Gastrocnemius medialis (tissue), 4 donors: Measurements from ENCODE around the gene NOTCH1. TPM values are rescaled to one million over a fixed set of nuclear protein-coding genes. Genes with fewer than 3 reads are reported as not detected.

ENCODE experiments used
- ATAC-seq, 2 donors: fragments of 150-250 bp; one replicate each; pipeline ENCODE4 v1.9.1; 2016
- DNase-seq, 2 donors: peaks; one replicate each; pipeline ENCODE4 v3.0.0-alpha.2; 2019
- H3K27ac ChIP-seq, 4 donors: fragments of 200-600 bp; sonication (generic); 1 replicate in 1 of 4; 2 replicates in 3 of 4; pipeline ENCODE4 v1.5.1; 2016 to 2018; ENCODE audit warnings: mild to moderate bottlenecking in 2 of 4, moderate library complexity in 1 of 4
- H3K27me3 ChIP-seq, 3 donors: fragments of 200-600 bp; sonication (generic) in 2 of 3; 1 replicate in 1 of 3; 2 replicates in 2 of 3; pipeline versions ENCODE4 v1.5.1 to v1.6.0; 2016 to 2019; ENCODE audit warnings: mild to moderate bottlenecking in 1 of 3, moderate library complexity in 1 of 3
- H3K36me3 ChIP-seq, 2 donors: fragments of 200-600 bp; sonication (generic) in 1 of 2; one replicate each; pipeline ENCODE4 v1.5.1; 2017 to 2018
- H3K4me1 ChIP-seq, 2 donors: fragments of 200-600 bp; sonication (generic) in 1 of 2; one replicate each; pipeline ENCODE4 v1.5.1; 2016 to 2017; ENCODE audit warnings: mild to moderate bottlenecking in 2 of 2
- H3K4me3 ChIP-seq, 4 donors: fragments of 200-600 bp; sonication (generic) in 3 of 4; 1 replicate in 1 of 4; 2 replicates in 3 of 4; pipeline ENCODE4 v1.5.1; 2016 to 2019; ENCODE audit warnings: mild to moderate bottlenecking in 2 of 4
- H3K9me3 ChIP-seq, 3 donors: fragments of 200-600 bp; sonication (generic) in 2 of 3; 1 replicate in 1 of 3; 2 replicates in 2 of 3; pipeline ENCODE4 v1.5.1; 2016 to 2019
- CTCF ChIP-seq, 5 experiments: fragments of 450-650 bp in 3 of 5; fragments of 200-600 bp in 2 of 5; sonication (generic) in 2 of 5; IDR thresholded peaks in 4 of 5; conservative IDR thresholded peaks in 1 of 5; 1 replicate in 4 of 5; 2 replicates in 1 of 5; pipeline ENCODE4 v1.5.1; 2016 to 2019; ENCODE audit warnings: antibody characterized with exemption in 5 of 5, mild to moderate bottlenecking in 3 of 5, moderate library complexity in 3 of 5
- POLR2A ChIP-seq, 2 donors: fragments of 450-650 bp; IDR thresholded peaks; one replicate each; pipeline ENCODE4 v1.6.1; 2017; ENCODE audit warnings: antibody characterized with exemption in 2 of 2, mild to moderate bottlenecking in 2 of 2, moderate library complexity in 2 of 2
- in situ Hi-C, 4 donors: fragments of 200-750 bp; cut with MboI; loops; one replicate each; pipeline versions ENCODE4 v1.15.0 to v1.8.0; 2017; ENCODE audit warnings: low sequenced_read_pairs in 4 of 4
- intact Hi-C: fragments of 100-400 bp; cut with DNase I; formaldehyde crosslinking; loops from one replicate; pipeline ENCODE4 v1.15.1; 2023; ENCODE audit warnings: low total_unique reads
- total RNA-seq, 4 donors: library from RNA; depleted of rRNA; stranded (reverse); fragments of >200 nt; gene quantifications; one replicate each; pipeline versions ENCODE4 v1.1.0 to v1.2.3, GENCODE V29; 2016

NOTCH1 gene
- total RNA-seq, 4 donors from 2014 or later: 6.3 to 15.4 (median 8.2) TPM

DNA sequence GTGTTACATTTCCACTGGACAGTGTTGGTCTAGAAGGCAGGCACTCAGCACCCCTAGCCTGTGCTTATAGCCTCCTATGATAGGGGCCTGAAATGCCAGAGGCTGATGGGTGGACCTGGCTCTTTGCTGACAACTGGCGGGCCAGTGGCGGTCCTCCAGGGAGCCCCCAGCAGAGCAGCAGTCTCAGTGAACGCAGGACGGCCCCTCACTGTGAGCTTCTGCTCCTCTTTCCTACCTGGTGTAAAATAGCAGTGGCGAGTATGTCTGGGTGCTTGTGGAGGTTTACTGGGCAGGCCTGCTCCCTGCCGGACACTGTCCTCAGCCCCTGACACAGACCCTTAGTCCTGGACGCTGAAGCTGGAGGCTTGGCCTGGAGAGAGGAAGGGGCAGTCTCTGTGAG is 59.7 kb downstream of the NOTCH1 start:
- intact Hi-C loops: loop anchor here (5.0 to 10.0 kb wide), 2 partner anchors 41 to 939 kb away; partner anchors contain the start of genes EXD3 and NOXA1

GRCh38 chr9:136485049-136486045 is 60.5 kb downstream of the NOTCH1 start:
- H3K4me1 ChIP-seq: peaks cover 24 to 25% of the 10 kb centered on the region in 2 donors

More for the DNA sequence above, 59.7 kb downstream of the NOTCH1 start:
- in situ Hi-C loops: loop anchor here in 1 of 4 donors (25.0 kb wide), 1 partner anchor 151 kb away; no protein-coding TSS in a partner anchor
- Histone ChIP-seq H3K27ac (no peak overlapping the region), H3K4me1 (peaks cover 23% of the 10 kb centered on the region in 2 donors), H3K36me3 (no peaks in the 10 kb centered on the region), H3K4me3 (no peak overlapping the region), H3K9me3 (no peaks in the 10 kb centered on the region), H3K27me3 (no peaks in the 10 kb centered on the region)
- DNase-seq (no peak), ATAC-seq (no peak)
- TF ChIP-seq POLR2A (IDR thresholded peaks at IDR 0.05) (no peak), CTCF (IDR thresholded peaks at IDR 0.05 in 4 of 5, conservative IDR thresholded peaks at IDR 0.05 in 1 of 5) (no peak)

GRCh38 chr9:136484153-136485048 is 61.4 kb downstream of the NOTCH1 start:
- peaks cover 24 to 25% of the 10 kb centered on the region in 2 donors for H3K4me1 ChIP-seq
- in situ Hi-C loops: loop anchor here in 1 of 4 donors (25.0 kb wide), 1 partner anchor 153 kb away; no protein-coding TSS in a partner anchor
- DNase-seq (peak in 1 of 2 donors; percentile 22), ATAC-seq (no peak)
- no peak for TF ChIP-seq POLR2A (IDR thresholded peaks at IDR 0.05)
- no peak for TF ChIP-seq CTCF (IDR thresholded peaks at IDR 0.05 in 4 of 5, conservative IDR thresholded peaks at IDR 0.05 in 1 of 5)
- H3K9me3 ChIP-seq: no peaks in the 10 kb centered on the region
- intact Hi-C loops: loop anchor here (2.0 to 10.0 kb wide), 4 partner anchors 43 to 940 kb away; partner anchors contain the start of genes EXD3, MAN1B1 and NOXA1
- H3K27me3 ChIP-seq: no peaks in the 10 kb centered on the region
- no peaks in the 10 kb centered on the region for H3K36me3 ChIP-seq
- peak overlapping the region; percentile 93 to 100 (median 98) for H3K27ac ChIP-seq
- peak overlapping the region; percentile 60 to 77 (median 71) for H3K4me3 ChIP-seq

More at GRCh38 chr9:136485049-136486045, 60.5 kb downstream of the NOTCH1 start:
- in situ Hi-C loops: loop anchor here in 1 of 4 donors (25.0 kb wide), 1 partner anchor 152 kb away; no protein-coding TSS in a partner anchor
- H3K4me3 ChIP-seq: no peak overlapping the region
- H3K27me3 ChIP-seq: no peaks in the 10 kb centered on the region
- H3K9me3 ChIP-seq: no peaks in the 10 kb centered on the region
- intact Hi-C loops: loop anchor here (2.0 to 10.0 kb wide), 3 partner anchors 42 to 939 kb away; partner anchors contain the start of genes EXD3 and NOXA1
- H3K27ac ChIP-seq: no peak overlapping the region
- TF ChIP-seq CTCF (IDR thresholded peaks at IDR 0.05 in 4 of 5, conservative IDR thresholded peaks at IDR 0.05 in 1 of 5) (peak; percentile 68 to 90 (median 87)), POLR2A (IDR thresholded peaks at IDR 0.05) (no peak)
- no peak for ATAC-seq
- H3K36me3 ChIP-seq: no peaks in the 10 kb centered on the region
- DNase-seq: peak; percentile 42 to 70

DNA sequence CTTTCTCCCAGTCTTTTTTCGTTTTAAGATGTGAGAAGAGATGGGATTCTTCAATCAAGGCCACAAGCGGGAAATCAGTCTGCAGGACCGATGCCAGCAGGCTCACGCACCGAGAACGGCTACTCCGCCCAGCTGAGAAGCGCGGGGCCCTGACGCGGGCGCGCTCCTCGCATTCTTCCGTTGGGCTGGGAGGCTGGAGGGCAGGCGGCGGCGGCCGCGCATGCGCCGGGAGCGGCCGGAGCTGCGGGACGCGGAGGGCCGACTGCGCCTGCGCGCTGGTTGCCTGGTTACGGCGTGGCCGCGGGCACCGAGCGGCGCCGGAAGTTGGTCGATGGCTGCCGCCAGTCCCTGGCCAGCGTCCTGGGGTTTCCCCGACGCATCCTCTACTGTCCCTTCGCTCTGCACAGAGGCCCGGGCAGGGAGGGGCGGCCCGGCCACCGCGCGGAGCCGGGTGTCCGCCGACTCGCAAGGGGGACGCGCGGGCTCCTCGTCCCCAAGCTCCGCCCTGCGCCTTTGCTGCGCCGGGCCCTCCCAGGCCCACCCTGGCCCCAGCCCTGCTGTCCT is 62.2 kb downstream of the NOTCH1 start:
- Histone ChIP-seq H3K4me3 (peak overlapping the region; percentile 60 to 77 (median 71)), H3K9me3 (no peaks in the 10 kb centered on the region), H3K36me3 (no peaks in the 10 kb centered on the region), H3K27me3 (no peaks in the 10 kb centered on the region), H3K4me1 (peaks cover 24 to 25% of the 10 kb centered on the region in 2 donors), H3K27ac (peak overlapping the region; percentile 93 to 100 (median 98))
- peak; percentile 65 to 70 for ATAC-seq
- in situ Hi-C loops: loop anchor here in 1 of 4 donors (25.0 kb wide), 1 partner anchor 154 kb away; no protein-coding TSS in a partner anchor
- peak; percentile 62 to 64 for TF ChIP-seq POLR2A (IDR thresholded peaks at IDR 0.05)
- TF ChIP-seq CTCF (IDR thresholded peaks at IDR 0.05 in 4 of 5, conservative IDR thresholded peaks at IDR 0.05 in 1 of 5): no peak
- peak; percentile 79 to 88 for DNase-seq
- intact Hi-C loops: loop anchor here (1.0 to 10.0 kb wide), 6 partner anchors 61 to 941 kb away; partner anchors contain the start of genes AGPAT2, ENTR1, EXD3 and MAN1B1
